HCT116 (cell line): ENCODE results near the gene GJC3. TPM values are rescaled to one million over a fixed set of nuclear protein-coding genes. Genes with fewer than 3 reads are reported as not detected.
"Not testable (repeated sequence)": the region's sequence is repeated elsewhere in the genome, so short reads cannot be mapped to it uniquely, and the experiment has no call there.

Experiments used
- ATAC-seq: fragments of 200-7000 bp; cut with Tn5 transposase; 2 replicates; pipeline ENCODE4 v1.9.1; 2020; ENCODE audit warnings: mild to moderate bottlenecking, moderate library complexity
- BruUV-seq: library from RNA; stranded (reverse); fragments of 400-500 nt; replicated peaks from 2 replicates; lab custom pipeline; 2021; lab: Mats Ljungman, UMichigan
- CTCF ChIA-PET: fragments of 300-600 bp; sonication (Branson Sonifier 250); formaldehyde crosslinking; loops from one replicate; lab custom pipeline; 2021; ENCODE audit warnings: antibody characterized with exemption; lab: Charles Lee
- POLR2A ChIA-PET: fragments of 300-600, 350-600 bp; sonication (Branson Sonifier 250); formaldehyde crosslinking; loops from one replicate; lab custom pipeline; 2021; ENCODE audit warnings: antibody characterized with exemption; lab: Charles Lee
- RAD21 ChIA-PET, 2 experiments: fragments of 300-600 bp; sonication (Branson Sonifier 250); formaldehyde crosslinking; loops; one replicate each; lab custom pipeline; 2023; ENCODE audit warnings: low total read pairs in 2 of 2; ENCODE audit not compliant: uncharacterized antibody in 2 of 2, unreplicated experiment in 2 of 2, low non-redundant PET in 1 of 2; lab: Charles Lee
- DNase-seq: peaks from one replicate; pipeline ENCODE4 v3.0.0-alpha.2; 2010; ENCODE audit warnings: low read depth, low spot score
- H2AFZ ChIP-seq: fragments of 200-600 bp; shearing (Covaris generic), sonication (generic); 2 replicates; pipeline ENCODE4 v1.6.1; 2017; ENCODE audit warnings: low read depth, mixed run types, mixed read lengths, antibody characterized with exemption, low read length; ENCODE audit not compliant: poor library complexity, severe bottlenecking
- H3K27ac ChIP-seq: 2 replicates; pipeline ENCODE4 v1.5.1; 2012; ENCODE audit warnings: low read depth, low read length
- H3K27me3 ChIP-seq: fragments of 200-600 bp; sonication (generic); 2 replicates; pipeline ENCODE4 v1.6.1; 2016; ENCODE audit warnings: mixed run types, low read length, mixed read lengths; ENCODE audit not compliant: insufficient read depth
- H3K36me3 ChIP-seq, 2 experiments: fragments of 200-500 bp in 1 of 2; fragments of 200-600 bp in 1 of 2; sonication (Bioruptor generic) in 1 of 2; sonication (generic) in 1 of 2; 2 replicates each; pipeline versions ENCODE4 v1.5.1 to v1.6.1; 2014 to 2016; ENCODE audit warnings: low read length in 2 of 2, inconsistent platforms in 1 of 2, mixed read lengths in 1 of 2, mixed run types in 1 of 2; ENCODE audit not compliant: insufficient read depth in 2 of 2, control insufficient read depth in 1 of 2
- H3K4me1 ChIP-seq, 2 experiments: fragments of 200-600 bp in 1 of 2; sonication (generic) in 1 of 2; 2 replicates each; pipeline versions ENCODE4 v1.5.1 to v1.6.1; 2012 to 2017; ENCODE audit warnings: low read length in 2 of 2, inconsistent platforms in 1 of 2, mild to moderate bottlenecking in 1 of 2, mixed read lengths in 1 of 2, mixed run types in 1 of 2, moderate library complexity in 1 of 2; ENCODE audit not compliant: insufficient read depth in 2 of 2, control insufficient read depth in 1 of 2
- H3K4me2 ChIP-seq: fragments of 200-600 bp; sonication (generic); 2 replicates; pipeline ENCODE4 v1.6.1; 2017; ENCODE audit warnings: mixed run types, low read length, mixed read lengths
- H3K4me3 ChIP-seq, 2 experiments: fragments of 200-600 bp in 1 of 2; sonication (generic) in 1 of 2; replicated peaks in 1 of 2; 2 replicates each; pipeline ENCODE4 v1.5.1; 2011 to 2016; ENCODE audit warnings: low read length in 2 of 2, control low read depth in 1 of 2, low read depth in 1 of 2, mild to moderate bottlenecking in 1 of 2, mixed read lengths in 1 of 2, mixed run types in 1 of 2
- H3K79me2 ChIP-seq: fragments of 200-600 bp; sonication (generic); 2 replicates; pipeline ENCODE4 v1.6.1; 2017; ENCODE audit warnings: mild to moderate bottlenecking, mixed run types, low read length, moderate library complexity, mixed read lengths; ENCODE audit not compliant: insufficient read depth
- H3K9ac ChIP-seq: fragments of 200-600 bp; sonication (generic); 2 replicates; pipeline ENCODE4 v1.6.1; 2016; ENCODE audit warnings: low read length, mixed read lengths
- H3K9me2 ChIP-seq: fragments of 200-600 bp; sonication (generic), shearing (Covaris generic); 2 replicates; pipeline ENCODE4 v1.6.1; 2017; ENCODE audit warnings: mixed run types, mild to moderate bottlenecking, moderate library complexity; ENCODE audit not compliant: insufficient read depth
- H3K9me3 ChIP-seq, 2 experiments: fragments of 200-500 bp in 1 of 2; fragments of 200-600 bp in 1 of 2; sonication (Bioruptor generic) in 1 of 2; sonication (generic) in 1 of 2; 2 replicates each; pipeline ENCODE4 v1.6.1; 2014 to 2017; ENCODE audit warnings: low read length in 2 of 2, mixed read lengths in 2 of 2, inconsistent platforms in 1 of 2, low read depth in 1 of 2, mild to moderate bottlenecking in 1 of 2, mixed run types in 1 of 2, moderate library complexity in 1 of 2; ENCODE audit not compliant: control insufficient read depth in 1 of 2, insufficient read depth in 1 of 2
- H4K20me1 ChIP-seq: fragments of 200-600 bp; sonication (generic), shearing (Covaris generic); 2 replicates; pipeline ENCODE4 v1.6.1; 2017; ENCODE audit warnings: mixed run types, mild to moderate bottlenecking, moderate library complexity; ENCODE audit not compliant: insufficient read depth
- CBX3 ChIP-seq: IDR thresholded peaks from 2 replicates; pipeline ENCODE4 v1.6.1; 2012; ENCODE audit warnings: low read depth
- MAX ChIP-seq: IDR thresholded peaks from 2 replicates; pipeline ENCODE4 v1.6.1; 2012
- SIN3A ChIP-seq: IDR thresholded peaks from 2 replicates; pipeline ENCODE4 v1.6.1; 2012; ENCODE audit warnings: low read depth
- ZBTB33 ChIP-seq: IDR thresholded peaks from 2 replicates; pipeline ENCODE4 v1.6.1; 2011; ENCODE audit warnings: mild to moderate bottlenecking, low read length, moderate library complexity; ENCODE audit not compliant: insufficient replicate concordance; ENCODE audit errors: extremely low read depth
- ZFX ChIP-seq: fragments of 450-650 bp; IDR thresholded peaks from 2 replicates; pipeline ENCODE4 v1.6.1; 2017
- intact Hi-C: fragments of 100-400 bp; cut with micrococcal nuclease; formaldehyde crosslinking; loops from 2 replicates; pipeline ENCODE4 v1.10.0; 2022
- total RNA-seq: library from RNA; stranded (reverse); gene quantifications from one replicate; pipeline ENCODE4 v1.2.1, GENCODE V29; 2021; ENCODE audit not compliant: unreplicated experiment

Gene GJC3
- total RNA-seq, 1 experiment from 2014 or later, result 0.76 TPM

- H3K9ac ChIP-seq, ATAC-seq, intact Hi-C loops, DNase-seq, H2AFZ ChIP-seq, RAD21 ChIA-PET, H3K9me2 ChIP-seq, H3K27me3 ChIP-seq, H3K79me2 ChIP-seq, H3K9me3 ChIP-seq, H3K4me2 ChIP-seq, BruUV-seq, H3K4me1 ChIP-seq, H3K4me3 ChIP-seq, POLR2A ChIA-PET, CTCF ChIA-PET, H3K27ac ChIP-seq, H4K20me1 ChIP-seq, H3K36me3 ChIP-seq: not testable (repeated sequence)
Measured at GRCh38 chr7:99973817-99974216, 44.4 kb upstream of the GJC3 start.

GRCh38 chr7:99971242-99971641, 41.8 kb upstream of the GJC3 start:
- ATAC-seq (no peak), DNase-seq (no peak)
- ChIA-PET CTCF (no interaction called here), RAD21 (no interaction called here), POLR2A (no interaction called here)
- intact Hi-C loops, result no loop called here
- H3K36me3 ChIP-seq, result no peaks in the 10 kb centered on the region
- H4K20me1 ChIP-seq, result no peaks in the 10 kb centered on the region
- H3K9me2 ChIP-seq, result no peaks in the 10 kb centered on the region
- H3K4me3 ChIP-seq, result no peak overlapping the region
- no peak overlapping the region for H3K27ac ChIP-seq
- H3K79me2 ChIP-seq, result no peaks in the 10 kb centered on the region
- no peaks in the 10 kb centered on the region for H3K9me3 ChIP-seq
- no TSS peak for BruUV-seq
- H2AFZ ChIP-seq, result no peak overlapping the region
- no peak overlapping the region for H3K4me2 ChIP-seq
- H3K4me1 ChIP-seq, result no peaks in the 10 kb centered on the region
- H3K9ac ChIP-seq, result no peak overlapping the region
- TF ChIP-seq ZFX, result no peak
- no peak for TF ChIP-seq CBX3
- no peak for TF ChIP-seq SIN3A
- no peak for TF ChIP-seq ZBTB33
- TF ChIP-seq MAX, result no peak
- no peaks in the 10 kb centered on the region for H3K27me3 ChIP-seq

GRCh38 chr7:99969813-99970212, 40.4 kb upstream of the GJC3 start:
- intact Hi-C loops, H3K4me2 ChIP-seq, H3K9me2 ChIP-seq, RAD21 ChIA-PET, H3K9me3 ChIP-seq, DNase-seq, POLR2A ChIA-PET, ATAC-seq, H3K27ac ChIP-seq, H2AFZ ChIP-seq, H3K36me3 ChIP-seq, H3K9ac ChIP-seq, H3K79me2 ChIP-seq, H3K27me3 ChIP-seq, H3K4me1 ChIP-seq, H3K4me3 ChIP-seq, BruUV-seq, H4K20me1 ChIP-seq: not testable (repeated sequence)
- CTCF ChIA-PET, result interaction anchor here (1.8 kb wide), 1 partner anchor 10 kb away, joined by 6 read pairs; no protein-coding TSS in a partner anchor
